H1 (cell line): ENCODE measurements around the gene AGAP1. TPM values are rescaled to one million over a fixed set of nuclear protein-coding genes. Genes with fewer than 3 reads are reported as not detected.

Source experiments
- CTCF ChIA-PET: fragments of 300-600 bp; sonication (Branson Sonifier 250); formaldehyde crosslinking; loops from one replicate; lab custom pipeline; 2021; ENCODE audit not compliant: partially characterized antibody; lab: Charles Lee
- POLR2A ChIA-PET: fragments of 300-600 bp; sonication (Branson Sonifier 250); formaldehyde crosslinking; loops from one replicate; lab custom pipeline; 2021; ENCODE audit warnings: inconsistent platforms; ENCODE audit not compliant: partially characterized antibody; lab: Charles Lee
- DNase-seq, 2 experiments: peaks; one replicate each; pipeline versions ENCODE4 v3.0.0 to v3.0.0-alpha.2; 2010 to 2022; ENCODE audit warnings: low spot score in 2 of 2, low read depth in 1 of 2, mixed read lengths in 1 of 2
- FAIRE-seq: peaks from 2 replicates; lab custom pipeline; 2011; peaks lifted over from hg19 to GRCh38; lab: Jason Lieb, UNC
- H2AFZ ChIP-seq: 2 replicates; pipeline ENCODE4 v1.8.1; 2012; ENCODE audit warnings: low read length, inconsistent platforms
- H2AK5ac ChIP-seq: 2 replicates; pipeline ENCODE4 v1.6.1; 2013; ENCODE audit warnings: low read depth, low read length
- H2BK120ac ChIP-seq: replicated peaks from 2 replicates; pipeline ENCODE3; 2013; ENCODE audit warnings: low read depth, low read length, inconsistent platforms
- H2BK12ac ChIP-seq: 2 replicates; pipeline ENCODE4 v1.6.1; 2013; ENCODE audit warnings: low read depth, low read length
- H2BK15ac ChIP-seq: 2 replicates; pipeline ENCODE4 v1.6.1; 2013; ENCODE audit warnings: low read length
- H2BK20ac ChIP-seq: 2 replicates; pipeline ENCODE4 v1.6.1; 2013; ENCODE audit warnings: low read length
- H2BK5ac ChIP-seq: 2 replicates; pipeline ENCODE4 v1.6.1; 2013; ENCODE audit warnings: low read depth, low read length
- H3K14ac ChIP-seq: 2 replicates; pipeline ENCODE4 v1.6.1; 2013; ENCODE audit warnings: inconsistent platforms; ENCODE audit not compliant: insufficient read length
- H3K18ac ChIP-seq: 2 replicates; pipeline ENCODE4 v1.6.1; 2013; ENCODE audit warnings: low read length; ENCODE audit errors: extremely low read depth
- H3K23ac ChIP-seq: 2 replicates; pipeline ENCODE4 v1.6.1; 2013; ENCODE audit warnings: inconsistent platforms; ENCODE audit not compliant: insufficient read length
- H3K23me2 ChIP-seq: 2 replicates; pipeline ENCODE4 v1.6.1; 2013; ENCODE audit warnings: low read depth, low read length
- H3K27ac ChIP-seq: 2 replicates; pipeline ENCODE4 v1.6.1; 2011; ENCODE audit warnings: low read depth, low read length, inconsistent platforms
- H3K27me3 ChIP-seq, 4 experiments: replicated peaks in 1 of 4; 1 replicate in 1 of 4; 2 replicates in 3 of 4; pipeline versions ENCODE4 v1.6.1 to v1.8.1; 2011 to 2013; ENCODE audit warnings: low read length in 3 of 4, mild to moderate bottlenecking in 3 of 4, inconsistent platforms in 2 of 4, mixed read lengths in 2 of 4, moderate library complexity in 1 of 4; ENCODE audit not compliant: control insufficient read depth in 3 of 4, insufficient read depth in 3 of 4; ENCODE audit errors: extremely low read depth in 1 of 4
- H3K36me3 ChIP-seq, 4 experiments: 2 replicates each; pipeline versions ENCODE4 v1.6.1 to v1.8.1; 2011 to 2013; ENCODE audit warnings: mild to moderate bottlenecking in 4 of 4, low read length in 3 of 4, moderate library complexity in 2 of 4, control low read depth in 1 of 4, inconsistent platforms in 1 of 4; ENCODE audit not compliant: insufficient read depth in 4 of 4, control insufficient read depth in 2 of 4
- H3K4ac ChIP-seq: replicated peaks from 2 replicates; pipeline ENCODE3; 2013; ENCODE audit warnings: low read length, low read depth, mixed read lengths, inconsistent platforms; ENCODE audit not compliant: insufficient read length
- H3K4me1 ChIP-seq, 4 experiments: replicated peaks in 1 of 4; 1 replicate in 1 of 4; 2 replicates in 3 of 4; pipeline versions ENCODE4 v1.6.1 to v1.8.1; 2011 to 2013; ENCODE audit warnings: low read length in 3 of 4, inconsistent platforms in 2 of 4, mixed read lengths in 1 of 4; ENCODE audit not compliant: insufficient read depth in 4 of 4, control insufficient read depth in 3 of 4
- H3K4me2 ChIP-seq, 2 experiments: 2 replicates each; pipeline versions ENCODE4 v1.6.1 to v1.8.1; 2011 to 2013; ENCODE audit warnings: low read depth in 2 of 2, low read length in 2 of 2, control low read depth in 1 of 2, inconsistent platforms in 1 of 2, mild to moderate bottlenecking in 1 of 2; ENCODE audit not compliant: insufficient read depth in 1 of 2
- H3K4me3 ChIP-seq, 4 experiments: fragments of 200-600, 300-600 bp in 1 of 4; sonication (generic), shearing (Covaris generic), sonication (Bioruptor Twin) in 1 of 4; 2 replicates each; pipeline versions ENCODE4 v1.5.1 to v1.8.1; 2011 to 2016; ENCODE audit warnings: low read length in 4 of 4, low read depth in 3 of 4, control low read depth in 2 of 4, inconsistent platforms in 2 of 4, mild to moderate bottlenecking in 2 of 4, mixed read lengths in 1 of 4, moderate library complexity in 1 of 4; ENCODE audit not compliant: insufficient read depth in 2 of 4; ENCODE audit errors: extremely low read depth in 1 of 4
- H3K56ac ChIP-seq: replicated peaks from 2 replicates; pipeline ENCODE3; 2013; ENCODE audit warnings: low read depth, mild to moderate bottlenecking, mixed read lengths, low read length, inconsistent platforms; ENCODE audit not compliant: insufficient read length
- H3K79me1 ChIP-seq: 2 replicates; pipeline ENCODE4 v1.6.1; 2013; ENCODE audit warnings: low read depth, low read length, control low read depth
- H3K79me2 ChIP-seq, 2 experiments: 2 replicates each; pipeline versions ENCODE4 v1.6.1 to v1.8.1; 2012 to 2013; ENCODE audit warnings: low read length in 2 of 2, mild to moderate bottlenecking in 2 of 2, inconsistent platforms in 1 of 2; ENCODE audit not compliant: insufficient read depth in 2 of 2, control insufficient read depth in 1 of 2
- H3K9ac ChIP-seq, 4 experiments: replicated peaks in 1 of 4; 1 replicate in 1 of 4; 2 replicates in 3 of 4; pipeline versions ENCODE4 v1.6.1 to v1.8.1; 2011 to 2013; ENCODE audit warnings: low read depth in 3 of 4, low read length in 3 of 4, control low read depth in 2 of 4, mild to moderate bottlenecking in 2 of 4, moderate library complexity in 2 of 4, inconsistent platforms in 1 of 4; ENCODE audit errors: extremely low read depth in 1 of 4
- H3K9me3 ChIP-seq, 2 experiments: 2 replicates each; pipeline versions ENCODE4 v1.6.1 to v1.8.1; 2012 to 2013; ENCODE audit warnings: mild to moderate bottlenecking in 2 of 2, moderate library complexity in 2 of 2, control low read depth in 1 of 2, inconsistent platforms in 1 of 2, low read depth in 1 of 2, low read length in 1 of 2, mixed read lengths in 1 of 2; ENCODE audit not compliant: insufficient read depth in 2 of 2
- H4K20me1 ChIP-seq, 2 experiments: replicated peaks in 1 of 2; 2 replicates each; pipeline versions ENCODE3 to v1.8.1; 2011 to 2013; ENCODE audit warnings: inconsistent platforms in 2 of 2, low read length in 2 of 2, mild to moderate bottlenecking in 1 of 2; ENCODE audit not compliant: insufficient read depth in 2 of 2, control insufficient read depth in 1 of 2
- H4K5ac ChIP-seq: 2 replicates; pipeline ENCODE4 v1.6.1; 2013; ENCODE audit warnings: low read length, low read depth, mixed read lengths, inconsistent platforms; ENCODE audit not compliant: insufficient read length
- H4K8ac ChIP-seq: 2 replicates; pipeline ENCODE4 v1.8.0; 2013; ENCODE audit warnings: mild to moderate bottlenecking, moderate library complexity, low read length, inconsistent platforms; ENCODE audit not compliant: insufficient read depth; ENCODE audit errors: extremely low read depth
- H4K91ac ChIP-seq: replicated peaks from 2 replicates; pipeline ENCODE3; 2013; ENCODE audit warnings: low read length, mixed read lengths, inconsistent platforms; ENCODE audit not compliant: insufficient read length
- BRCA1 ChIP-seq: IDR thresholded peaks from 2 replicates; pipeline ENCODE4 v1.6.1; 2012; ENCODE audit warnings: low read depth, low read length, improper control_type of control experiment
- CTBP2 ChIP-seq: IDR thresholded peaks from 2 replicates; pipeline ENCODE4 v1.7.0; 2011; ENCODE audit warnings: borderline replicate concordance, mild to moderate bottlenecking, moderate library complexity, mixed read lengths, low read length; ENCODE audit not compliant: insufficient read depth, insufficient read length
- GTF2F1 ChIP-seq: IDR thresholded peaks from 2 replicates; pipeline ENCODE4 v1.6.1; 2012; ENCODE audit warnings: low read depth, low read length, improper control_type of control experiment, borderline replicate concordance
- SIN3A ChIP-seq, 2 experiments: IDR thresholded peaks in 1 of 2; conservative IDR thresholded peaks in 1 of 2; 2 replicates each; pipeline ENCODE4 v1.6.1; 2011 to 2012; ENCODE audit warnings: low read length in 2 of 2, improper control_type of control experiment in 1 of 2, low read depth in 1 of 2, mild to moderate bottlenecking in 1 of 2
- TAF1 ChIP-seq: IDR thresholded peaks from 2 replicates; pipeline ENCODE4 v1.6.1; 2011; ENCODE audit warnings: mild to moderate bottlenecking, low read depth, low read length
- ZNF274 ChIP-seq: IDR thresholded peaks from 2 replicates; pipeline ENCODE4 v1.7.0; 2012; ENCODE audit warnings: low read length, borderline replicate concordance; ENCODE audit errors: extremely low read depth
- WGBS, 2 experiments: shearing (Covaris generic) in 1 of 2; methylation state at CpG; one replicate each; pipeline versions ENCODE4 v1.1.6 to v1.1.7; 2013 to 2015; ENCODE audit warnings: low lambda C conversion rate in 2 of 2, mixed read lengths in 2 of 2, inconsistent platforms in 1 of 2, low coverage in 1 of 2, missing lambda C conversion rate in 1 of 2; ENCODE audit not compliant: insufficient replicate concordance in 2 of 2, insufficient coverage in 1 of 2, insufficient read length in 1 of 2; ENCODE audit errors: extremely low coverage in 1 of 2, missing lambda C conversion rate in 1 of 2; 5-methylcytosine and 5-hydroxymethylcytosine counted together
- polyA plus RNA-seq, 7 experiments: library from polyadenylated mRNA; depleted of rRNA in 3 of 7; stranded (reverse) in 5 of 7; unstranded in 2 of 7; fragments of >200 nt in 5 of 7; fragments of 200-250 nt in 2 of 7; gene quantifications; 1 replicate in 5 of 7; 2 replicates in 1 of 7; 4 replicates in 1 of 7; pipeline versions ENCODE4 v1.2.1 to v1.2.3, GENCODE V29; 2011 to 2013; ENCODE audit warnings: missing spikeins in 2 of 7, mixed read lengths in 2 of 7
- total RNA-seq: library from RNA; stranded (reverse); fragmentation: NEBNext Ultra II Directional; extraction: Animal tissue kit (Norgen Biotek cat#: 25700); gene quantifications from 2 replicates; pipeline ENCODE4 v1.2.1, GENCODE V29; 2021

AGAP1 gene
- total and polyA plus RNA-seq, 2 of the 8 experiments (the other 6 are each of a cell fraction or from before 2014, with no cell fraction given): 18.1 to 39.4 TPM

GRCh38 chr2:235685024-235685721 is 191.3 kb downstream of the AGAP1 start:
- Histone ChIP-seq H3K9me3 (no peaks in the 10 kb centered on the region), H4K91ac (no peak overlapping the region), H2BK12ac (no peak overlapping the region), H2BK120ac (no peak overlapping the region), H3K18ac (no peak overlapping the region), H2AFZ (no peak overlapping the region), H3K56ac (no peak overlapping the region), H3K4me2 (no peak overlapping the region), H3K9ac (no peak overlapping the region), H3K23me2 (no peaks in the 10 kb centered on the region), H3K14ac (no peak overlapping the region), H3K79me1 (peaks cover 25% of the 10 kb centered on the region), H4K8ac (no peak overlapping the region), H3K36me3 (no peaks in the 10 kb centered on the region), H3K23ac (no peak overlapping the region), H2BK5ac (no peak overlapping the region), H3K79me2 (peaks cover 0 to 77% of the 10 kb centered on the region in 2 experiments; a peak in 3 of 4 replicates), H3K4me1 (no peaks in the 10 kb centered on the region; a peak in 2 of 7 replicates), H2BK15ac (no peak overlapping the region), H3K4ac (no peak overlapping the region), H3K27ac (no peak overlapping the region; the same call in 1 of the 2 replicates), H2AK5ac (no peak overlapping the region), H3K27me3 (no peaks in the 10 kb centered on the region), H2BK20ac (no peak overlapping the region), H4K20me1 (peaks cover 7 to 15% of the 10 kb centered on the region in 2 experiments), H3K4me3 (no peak overlapping the region), H4K5ac (no peak overlapping the region)
- no peak for FAIRE-seq
- WGBS, 2 experiments: 95% methylated on average over 10 of the region's 10 CpGs; no CpG with 5 or more reads in 1 of the 2 experiments
- CTCF ChIA-PET: interaction anchor here (0.6 to 1.7 kb wide), 10 partner anchors 9 to 113 kb away, joined by 3 to 4 read pairs (median 3); no protein-coding TSS in a partner anchor
- no peak for DNase-seq
- POLR2A ChIA-PET: interaction anchor here (1.0 kb wide), 1 partner anchor 9 kb away, joined by 3 read pairs; no protein-coding TSS in a partner anchor
- no peak for TF ChIP-seq BRCA1
- TF ChIP-seq ZNF274: no peak
- TF ChIP-seq SIN3A (conservative IDR thresholded peaks at IDR 0.05 in 1 of 2, IDR thresholded peaks at IDR 0.05 in 1 of 2; ENCODE audit: low read depth in 1 of 2, low read length in 2 of 2): no peak
- TF ChIP-seq CTBP2: no peak
- no peak for TF ChIP-seq TAF1
- TF ChIP-seq GTF2F1: no peak
